HUES6 (cell line): ENCODE measurements around the gene TAGAP.

Source experiments
- H3K27ac ChIP-seq: 2 replicates; pipeline ENCODE4 v1.7.0; 2013; ENCODE audit warnings: low read depth, mild to moderate bottlenecking, low read length, inconsistent platforms
- H3K27me3 ChIP-seq: 2 replicates; pipeline ENCODE4 v1.6.1; 2013; ENCODE audit warnings: low read length; ENCODE audit not compliant: control insufficient read depth, insufficient read depth
- H3K36me3 ChIP-seq: 2 replicates; pipeline ENCODE4 v1.6.1; 2013; ENCODE audit warnings: low read length; ENCODE audit not compliant: control insufficient read depth, insufficient read depth
- H3K4me1 ChIP-seq: 2 replicates; pipeline ENCODE4 v1.6.1; 2013; ENCODE audit warnings: low read length; ENCODE audit not compliant: control insufficient read depth, insufficient read depth
- H3K4me3 ChIP-seq: 2 replicates; pipeline ENCODE4 v1.5.1; 2013; ENCODE audit warnings: low read depth, low read length
- H3K9ac ChIP-seq: one replicate; pipeline ENCODE4 v1.6.1; 2013; ENCODE audit warnings: mild to moderate bottlenecking, low read length
- H3K9me3 ChIP-seq: 2 replicates; pipeline ENCODE4 v1.6.1; 2013; ENCODE audit warnings: low read depth, low read length; ENCODE audit not compliant: control insufficient read depth, insufficient read depth

The TAGAP gene

GRCh38 chr6:159059141-159059540 is 14.3 kb upstream of the TAGAP start:
- Histone ChIP-seq H3K27ac (no peak overlapping the region), H3K4me1 (no peaks in the 10 kb centered on the region; the same call in 1 of the 2 replicates), H3K9me3 (no peaks in the 10 kb centered on the region), H3K4me3 (no peak overlapping the region), H3K9ac (no peak overlapping the region), H3K27me3 (peaks cover 10% of the 10 kb centered on the region; the same call in 1 of the 2 replicates), H3K36me3 (no peaks in the 10 kb centered on the region)

- no peak overlapping the region for H3K9ac ChIP-seq
- H3K4me1 ChIP-seq = no peaks in the 10 kb centered on the region; the same call in 1 of the 2 replicates
- no peaks in the 10 kb centered on the region for H3K9me3 ChIP-seq
- no peaks in the 10 kb centered on the region for H3K27me3 ChIP-seq
- H3K27ac ChIP-seq = no peak overlapping the region
- H3K4me3 ChIP-seq = no peak overlapping the region
- no peaks in the 10 kb centered on the region for H3K36me3 ChIP-seq
These were observed 12.1 kb upstream of the TAGAP start for GRCh38 chr6:159056899-159057298.

DNA sequence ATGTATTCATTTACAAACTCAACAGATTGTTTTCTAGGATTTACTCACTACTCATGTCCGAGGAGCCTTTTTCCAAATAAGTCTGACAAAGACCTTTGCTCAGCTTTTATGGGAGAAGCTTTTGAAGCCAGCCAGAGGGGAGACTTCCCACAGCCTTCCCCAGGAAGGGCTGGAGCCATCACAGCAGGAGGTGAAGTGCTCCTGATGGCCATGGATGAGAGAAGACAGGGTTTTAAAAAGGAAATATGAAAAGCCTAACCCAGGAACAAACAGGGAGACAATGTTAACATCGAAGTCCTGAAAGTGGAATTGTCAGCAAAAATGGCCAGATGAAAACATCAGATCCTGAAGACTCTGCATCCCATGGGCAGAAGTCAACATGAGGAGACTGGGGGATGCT is 11.6 kb upstream of the TAGAP start:
- H3K36me3 ChIP-seq = no peaks in the 10 kb centered on the region
- H3K4me3 ChIP-seq = no peak overlapping the region
- H3K9me3 ChIP-seq = no peaks in the 10 kb centered on the region
- no peaks in the 10 kb centered on the region; the same call in 1 of the 2 replicates for H3K4me1 ChIP-seq
- no peak overlapping the region for H3K9ac ChIP-seq
- no peak overlapping the region for H3K27ac ChIP-seq
- no peaks in the 10 kb centered on the region for H3K27me3 ChIP-seq

GRCh38 chr6:159056003-159056402 is 11.2 kb upstream of the TAGAP start:
- no peaks in the 10 kb centered on the region for H3K27me3 ChIP-seq
- no peak overlapping the region for H3K4me3 ChIP-seq
- H3K27ac ChIP-seq = no peak overlapping the region
- no peaks in the 10 kb centered on the region for H3K9me3 ChIP-seq
- H3K36me3 ChIP-seq = no peaks in the 10 kb centered on the region
- no peak overlapping the region for H3K9ac ChIP-seq
- H3K4me1 ChIP-seq = no peaks in the 10 kb centered on the region; the same call in 1 of the 2 replicates

- no peaks in the 10 kb centered on the region; the same call in 1 of the 2 replicates for H3K4me1 ChIP-seq
- H3K27ac ChIP-seq = no peak overlapping the region
- no peak overlapping the region for H3K9ac ChIP-seq
- no peak overlapping the region for H3K4me3 ChIP-seq
- no peaks in the 10 kb centered on the region for H3K9me3 ChIP-seq
- H3K27me3 ChIP-seq = no peaks in the 10 kb centered on the region
- no peaks in the 10 kb centered on the region for H3K36me3 ChIP-seq
These were observed 9.1 kb upstream of the TAGAP start for GRCh38 chr6:159053781-159054398.

GRCh38 chr6:159052720-159053119 is 7.9 kb upstream of the TAGAP start:
- H3K27me3 ChIP-seq = no peaks in the 10 kb centered on the region
- H3K4me3 ChIP-seq = no peak overlapping the region
- H3K9me3 ChIP-seq = no peaks in the 10 kb centered on the region
- H3K36me3 ChIP-seq = no peaks in the 10 kb centered on the region
- no peaks in the 10 kb centered on the region; the same call in 1 of the 2 replicates for H3K4me1 ChIP-seq
- no peak overlapping the region for H3K9ac ChIP-seq
- no peak overlapping the region for H3K27ac ChIP-seq

- H3K9me3 ChIP-seq = no peaks in the 10 kb centered on the region
- H3K27ac ChIP-seq = no peak overlapping the region
- no peaks in the 10 kb centered on the region for H3K36me3 ChIP-seq
- no peak overlapping the region for H3K9ac ChIP-seq
- H3K4me1 ChIP-seq = peaks cover 7% of the 10 kb centered on the region; the same call in 1 of the 2 replicates
- H3K4me3 ChIP-seq = no peak overlapping the region
- no peaks in the 10 kb centered on the region for H3K27me3 ChIP-seq
These were observed 3.3 kb upstream of the TAGAP start for GRCh38 chr6:159047891-159048685.

DNA sequence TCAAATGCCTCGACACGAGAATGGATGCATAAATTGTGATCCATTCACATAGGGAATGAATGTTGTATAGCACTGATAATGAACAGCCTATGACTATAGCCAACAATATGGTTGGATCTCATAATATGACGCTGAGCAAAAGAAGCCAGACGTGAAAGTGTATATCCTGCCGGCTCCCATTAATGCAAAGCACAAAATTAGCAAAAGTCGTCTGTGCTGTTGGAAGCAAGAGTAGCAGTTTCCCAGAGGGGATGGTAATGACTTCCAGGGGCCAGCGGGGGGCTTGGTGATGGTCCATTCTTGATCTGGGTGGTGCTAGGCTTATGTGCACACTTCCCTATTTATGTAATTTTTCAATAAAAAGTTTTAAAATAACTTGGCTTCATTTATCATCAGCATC is 1.0 kb upstream of the TAGAP start:
- H3K9me3 ChIP-seq = no peaks in the 10 kb centered on the region
- no peak overlapping the region for H3K9ac ChIP-seq
- H3K36me3 ChIP-seq = no peaks in the 10 kb centered on the region
- H3K4me1 ChIP-seq = peaks cover 13% of the 10 kb centered on the region; the same call in 1 of the 2 replicates
- H3K4me3 ChIP-seq = no peak overlapping the region
- no peaks in the 10 kb centered on the region for H3K27me3 ChIP-seq
- H3K27ac ChIP-seq = no peak overlapping the region

GRCh38 chr6:159043947-159044346 is 844 bp downstream of the TAGAP start:
- Histone ChIP-seq H3K27ac (no peak overlapping the region), H3K4me1 (peaks cover 13% of the 10 kb centered on the region; the same call in 1 of the 2 replicates), H3K9ac (no peak overlapping the region), H3K4me3 (no peak overlapping the region), H3K36me3 (no peaks in the 10 kb centered on the region), H3K27me3 (no peaks in the 10 kb centered on the region), H3K9me3 (no peaks in the 10 kb centered on the region)

- H3K36me3 ChIP-seq = no peaks in the 10 kb centered on the region
- H3K4me3 ChIP-seq = no peak overlapping the region
- H3K4me1 ChIP-seq = peaks cover 13% of the 10 kb centered on the region; the same call in 1 of the 2 replicates
- no peak overlapping the region for H3K27ac ChIP-seq
- H3K9ac ChIP-seq = no peak overlapping the region
- no peaks in the 10 kb centered on the region for H3K27me3 ChIP-seq
- no peaks in the 10 kb centered on the region for H3K9me3 ChIP-seq
These were observed 1.5 kb downstream of the TAGAP start for GRCh38 chr6:159043251-159043650.

GRCh38 chr6:159042826-159043181 is 2.0 kb downstream of the TAGAP start:
- no peaks in the 10 kb centered on the region for H3K27me3 ChIP-seq
- H3K9me3 ChIP-seq = no peaks in the 10 kb centered on the region
- peaks cover 15% of the 10 kb centered on the region; the same call in 1 of the 2 replicates for H3K4me1 ChIP-seq
- H3K27ac ChIP-seq = no peak overlapping the region
- no peak overlapping the region for H3K4me3 ChIP-seq
- no peaks in the 10 kb centered on the region for H3K36me3 ChIP-seq
- no peak overlapping the region for H3K9ac ChIP-seq
